ENCODE measurements around the gene AXIN2.

Gene AXIN2

DNA sequence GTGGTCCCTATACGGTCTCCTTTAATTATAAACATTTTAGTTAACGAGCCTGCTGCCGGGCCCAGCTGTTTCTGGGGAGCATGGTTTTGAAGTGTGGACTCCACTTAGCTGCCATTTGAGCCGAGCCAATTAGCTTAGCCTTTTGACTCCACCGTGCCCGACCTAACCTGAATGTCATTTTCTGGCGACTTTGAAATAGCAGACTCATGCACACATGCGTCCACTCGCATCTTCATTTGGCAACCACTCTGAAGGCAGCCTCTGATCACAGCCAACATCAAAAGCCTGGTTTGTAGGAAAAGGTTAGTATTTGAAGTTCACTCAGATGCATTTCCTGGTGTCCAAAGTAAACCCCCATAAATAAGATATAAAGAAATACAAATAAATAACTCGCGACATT is 16.8 kb downstream of the AXIN2 start:
- no peak overlapping the region for H3K4me3 ChIP-seq (ENCODE audit: low read depth, low read length)
- H3K36me3 ChIP-seq = peaks cover 58% of the 10 kb centered on the region
- no peaks in the 10 kb centered on the region for H3K9me3 ChIP-seq (ENCODE audit: severe bottlenecking)
- no peaks in the 10 kb centered on the region for H3K27me3 ChIP-seq (ENCODE audit: insufficient read depth, low read depth, severe bottlenecking)
- TF ChIP-seq, protein P1, sequence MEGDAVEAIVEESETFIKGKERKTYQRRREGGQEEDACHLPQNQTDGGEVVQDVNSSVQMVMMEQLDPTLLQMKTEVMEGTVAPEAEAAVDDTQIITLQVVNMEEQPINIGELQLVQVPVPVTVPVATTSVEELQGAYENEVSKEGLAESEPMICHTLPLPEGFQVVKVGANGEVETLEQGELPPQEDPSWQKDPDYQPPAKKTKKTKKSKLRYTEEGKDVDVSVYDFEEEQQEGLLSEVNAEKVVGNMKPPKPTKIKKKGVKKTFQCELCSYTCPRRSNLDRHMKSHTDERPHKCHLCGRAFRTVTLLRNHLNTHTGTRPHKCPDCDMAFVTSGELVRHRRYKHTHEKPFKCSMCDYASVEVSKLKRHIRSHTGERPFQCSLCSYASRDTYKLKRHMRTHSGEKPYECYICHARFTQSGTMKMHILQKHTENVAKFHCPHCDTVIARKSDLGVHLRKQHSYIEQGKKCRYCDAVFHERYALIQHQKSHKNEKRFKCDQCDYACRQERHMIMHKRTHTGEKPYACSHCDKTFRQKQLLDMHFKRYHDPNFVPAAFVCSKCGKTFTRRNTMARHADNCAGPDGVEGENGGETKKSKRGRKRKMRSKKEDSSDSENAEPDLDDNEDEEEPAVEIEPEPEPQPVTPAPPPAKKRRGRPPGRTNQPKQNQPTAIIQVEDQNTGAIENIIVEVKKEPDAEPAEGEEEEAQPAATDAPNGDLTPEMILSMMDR (IDR thresholded peaks at IDR 0.05; ENCODE audit: low read depth, low read length) = no peak
- no peak for DNase-seq
- H3K27ac ChIP-seq = no peak overlapping the region

DNA sequence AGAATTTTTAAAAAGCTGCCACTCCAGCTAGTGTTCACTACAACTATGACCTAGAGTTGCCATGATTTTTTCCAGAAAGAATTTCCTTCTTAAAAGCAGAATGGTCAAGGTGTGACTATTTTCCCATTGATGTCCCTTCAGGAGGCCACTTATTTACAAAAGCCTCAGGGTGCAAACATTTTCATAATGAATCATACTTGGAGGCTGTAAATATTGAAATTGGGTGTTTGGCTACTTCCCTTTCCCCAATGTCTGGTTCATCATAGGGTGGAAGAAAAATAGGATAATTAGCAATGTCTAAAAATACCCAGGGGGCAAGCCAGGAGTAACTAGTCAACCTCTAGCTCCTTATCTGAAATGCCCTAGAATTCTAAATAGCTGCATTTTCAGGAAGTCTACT is 18.8 kb downstream of the AXIN2 start:
- no peak for DNase-seq
- Histone ChIP-seq H3K36me3 (peaks cover 57% of the 10 kb centered on the region), H3K27me3 (ENCODE audit: insufficient read depth, low read depth, severe bottlenecking) (no peaks in the 10 kb centered on the region), H3K9me3 (ENCODE audit: severe bottlenecking) (no peaks in the 10 kb centered on the region), H3K4me3 (ENCODE audit: low read depth, low read length) (no peak overlapping the region), H3K27ac (no peak overlapping the region)
- TF ChIP-seq, protein P1 (IDR thresholded peaks at IDR 0.05; ENCODE audit: low read depth, low read length) = no peak

DNA sequence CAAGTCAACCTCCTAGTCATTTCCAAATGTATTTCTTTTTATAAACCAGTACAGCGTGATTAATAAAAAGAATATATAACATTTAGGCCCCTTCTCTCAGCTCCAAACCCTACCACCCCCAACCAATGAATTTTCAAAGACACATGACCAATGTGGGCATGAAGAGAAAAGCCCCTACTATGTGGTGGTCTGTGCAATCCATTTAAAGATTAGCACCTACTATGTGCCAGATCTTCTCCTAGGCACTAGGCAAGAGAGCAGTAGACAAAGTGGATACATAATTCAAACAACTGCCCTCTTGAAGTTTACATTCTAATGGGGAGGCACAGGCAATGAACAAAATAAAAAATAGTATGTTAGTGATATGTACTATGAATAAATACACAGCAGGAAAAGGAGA is 19.4 kb downstream of the AXIN2 start:
- no peaks in the 10 kb centered on the region for H3K9me3 ChIP-seq (ENCODE audit: severe bottlenecking)
- no peak overlapping the region for H3K4me3 ChIP-seq (ENCODE audit: low read depth, low read length)
- no peaks in the 10 kb centered on the region for H3K27me3 ChIP-seq (ENCODE audit: insufficient read depth, low read depth, severe bottlenecking)
- TF ChIP-seq, protein P1 (IDR thresholded peaks at IDR 0.05; ENCODE audit: low read depth, low read length) = no peak
- H3K36me3 ChIP-seq = peaks cover 62% of the 10 kb centered on the region
- DNase-seq = no peak
- no peak overlapping the region for H3K27ac ChIP-seq

DNA sequence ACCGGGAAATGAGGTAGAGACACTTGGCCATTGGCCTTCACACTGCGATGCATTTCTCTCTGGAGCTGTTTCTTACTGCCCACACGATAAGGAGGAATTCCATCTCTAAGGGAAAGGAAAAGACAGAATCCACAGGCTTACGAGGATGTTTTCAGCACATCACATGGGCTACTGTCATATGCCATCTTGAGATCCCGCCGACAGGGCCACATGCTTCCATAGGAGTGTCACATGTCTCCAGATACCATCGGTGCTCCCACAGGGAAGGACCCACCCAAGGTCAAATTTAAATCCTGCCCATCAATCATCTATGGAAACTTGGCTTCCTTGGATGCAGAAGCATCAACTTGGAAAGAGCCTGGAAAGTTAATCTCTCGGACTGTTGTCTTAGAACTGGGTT is 20.0 kb downstream of the AXIN2 start:
- H3K4me3 ChIP-seq (ENCODE audit: low read depth, low read length) = no peak overlapping the region
- H3K9me3 ChIP-seq (ENCODE audit: severe bottlenecking) = no peaks in the 10 kb centered on the region
- TF ChIP-seq, protein P1 (IDR thresholded peaks at IDR 0.05; ENCODE audit: low read depth, low read length) = no peak
- H3K27me3 ChIP-seq (ENCODE audit: insufficient read depth, low read depth, severe bottlenecking) = no peaks in the 10 kb centered on the region
- H3K36me3 ChIP-seq = peaks cover 63% of the 10 kb centered on the region
- no peak for DNase-seq
- no peak overlapping the region for H3K27ac ChIP-seq

DNA sequence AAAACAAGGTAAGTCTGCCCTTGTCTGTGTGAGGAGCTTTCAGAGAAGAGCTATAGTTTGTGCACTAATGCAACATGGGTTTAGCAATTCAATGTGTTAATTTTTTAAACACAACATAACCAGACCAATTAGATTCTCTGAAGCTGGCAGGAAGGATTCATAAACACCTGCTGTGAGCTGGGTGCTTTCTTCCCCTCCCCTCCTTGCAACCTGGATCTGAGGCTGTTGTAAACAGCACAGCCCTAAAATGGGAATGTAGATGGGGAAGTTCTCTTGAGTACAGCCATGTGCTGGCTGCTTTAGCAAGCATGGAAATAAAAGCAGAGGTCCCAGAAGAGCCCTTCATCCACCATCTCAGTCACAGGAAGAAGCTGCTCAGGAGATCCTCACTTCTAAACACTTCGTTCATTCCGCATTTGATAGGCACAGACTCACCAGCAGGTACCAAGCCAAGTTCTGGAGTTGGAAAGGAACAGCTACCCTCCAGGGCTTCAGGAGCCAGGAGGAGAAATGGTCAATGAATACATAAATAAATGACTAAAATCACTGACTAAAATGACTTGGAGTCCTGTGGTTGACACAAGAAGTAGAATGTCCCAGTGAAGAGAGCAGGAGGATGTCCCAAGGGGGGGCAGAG is 21.7 kb downstream of the AXIN2 start:
- TF ChIP-seq, protein P1 (IDR thresholded peaks at IDR 0.05; ENCODE audit: low read depth, low read length) = no peak
- H3K4me3 ChIP-seq (ENCODE audit: low read depth, low read length) = no peak overlapping the region
- H3K9me3 ChIP-seq (ENCODE audit: severe bottlenecking) = no peaks in the 10 kb centered on the region
- no peak overlapping the region for H3K27ac ChIP-seq
- DNase-seq = no peak
- no peaks in the 10 kb centered on the region for H3K27me3 ChIP-seq (ENCODE audit: insufficient read depth, low read depth, severe bottlenecking)
- H3K36me3 ChIP-seq = peaks cover 79% of the 10 kb centered on the region

All from WERI-Rb-1 (cell line).